ENCODE results near the gene MAML3. TPM values are rescaled to one million over a fixed set of nuclear protein-coding genes. Genes with fewer than 3 reads are reported as not detected.

The MAML3 gene
- total RNA-seq, 2 experiments from 2014 or later = 2.0 to 2.4 TPM

- CTCF ChIA-PET = interaction anchor here (0.9 kb wide), 1 partner anchor 42 kb away, joined by 3 read pairs; no protein-coding TSS in a partner anchor
- Mint-ChIP-seq H3K36me3 (ENCODE audit: low read depth) (no peaks in the 10 kb centered on the region), H3K27ac (peak overlapping the region; percentile 73), H3K4me3 (peak overlapping the region; percentile 26), H3K4me1 (ENCODE audit: low read depth) (peaks cover 54% of the 10 kb centered on the region), H3K9me3 (no peaks in the 10 kb centered on the region), H3K27me3 (no peaks in the 10 kb centered on the region)
- intact Hi-C loops (cut with micrococcal nuclease) = no loop called here
- TF ChIP-seq, protein P1, sequence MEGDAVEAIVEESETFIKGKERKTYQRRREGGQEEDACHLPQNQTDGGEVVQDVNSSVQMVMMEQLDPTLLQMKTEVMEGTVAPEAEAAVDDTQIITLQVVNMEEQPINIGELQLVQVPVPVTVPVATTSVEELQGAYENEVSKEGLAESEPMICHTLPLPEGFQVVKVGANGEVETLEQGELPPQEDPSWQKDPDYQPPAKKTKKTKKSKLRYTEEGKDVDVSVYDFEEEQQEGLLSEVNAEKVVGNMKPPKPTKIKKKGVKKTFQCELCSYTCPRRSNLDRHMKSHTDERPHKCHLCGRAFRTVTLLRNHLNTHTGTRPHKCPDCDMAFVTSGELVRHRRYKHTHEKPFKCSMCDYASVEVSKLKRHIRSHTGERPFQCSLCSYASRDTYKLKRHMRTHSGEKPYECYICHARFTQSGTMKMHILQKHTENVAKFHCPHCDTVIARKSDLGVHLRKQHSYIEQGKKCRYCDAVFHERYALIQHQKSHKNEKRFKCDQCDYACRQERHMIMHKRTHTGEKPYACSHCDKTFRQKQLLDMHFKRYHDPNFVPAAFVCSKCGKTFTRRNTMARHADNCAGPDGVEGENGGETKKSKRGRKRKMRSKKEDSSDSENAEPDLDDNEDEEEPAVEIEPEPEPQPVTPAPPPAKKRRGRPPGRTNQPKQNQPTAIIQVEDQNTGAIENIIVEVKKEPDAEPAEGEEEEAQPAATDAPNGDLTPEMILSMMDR (IDR thresholded peaks at IDR 0.05) = no peak
- DNase-seq = peak; percentile 81
- POLR2A ChIA-PET = interaction anchor here (0.6 to 0.9 kb wide), 2 partner anchors 47 to 234 kb away, joined by 3 read pairs; no protein-coding TSS in a partner anchor
- ATAC-seq = peak; percentile 92
Observed at GRCh38 chr4:140103676-140104075, 50.3 kb downstream of the MAML3 start.

GRCh38 chr4:140102421-140102820, 51.6 kb downstream of the MAML3 start:
- TF ChIP-seq, protein P1 (IDR thresholded peaks at IDR 0.05) = no peak
- H3K27me3 Mint-ChIP-seq = no peaks in the 10 kb centered on the region
- peak; percentile 17 for ATAC-seq
- POLR2A ChIA-PET = no interaction called here
- intact Hi-C loops (cut with micrococcal nuclease) = no loop called here
- no peaks in the 10 kb centered on the region for H3K9me3 Mint-ChIP-seq
- no peak overlapping the region for H3K4me3 Mint-ChIP-seq
- CTCF ChIA-PET = no interaction called here
- peaks cover 54% of the 10 kb centered on the region for H3K4me1 Mint-ChIP-seq (ENCODE audit: low read depth)
- DNase-seq = no peak
- no peaks in the 10 kb centered on the region for H3K36me3 Mint-ChIP-seq (ENCODE audit: low read depth)
- peak overlapping the region; percentile 32 for H3K27ac Mint-ChIP-seq

DNA sequence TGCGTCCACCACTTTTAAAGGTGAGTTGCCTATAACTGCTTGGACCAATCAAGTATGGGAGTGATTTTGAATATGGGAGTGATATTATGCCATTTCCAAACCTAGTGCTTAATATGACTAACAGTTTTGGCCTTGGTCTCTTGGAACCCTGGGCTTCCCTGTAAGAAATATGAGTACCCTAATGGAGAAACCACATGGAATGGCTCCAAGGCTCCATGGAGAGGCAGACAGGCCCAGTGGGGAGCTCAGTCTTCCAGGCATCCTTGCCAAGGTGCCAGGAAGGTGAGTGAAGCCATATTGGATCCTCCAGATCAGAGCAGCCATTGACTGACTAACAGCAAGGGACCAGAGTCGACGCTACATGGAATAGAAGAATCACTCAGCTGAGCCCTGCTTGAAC, 53.2 kb downstream of the MAML3 start:
- ChIA-PET POLR2A (no interaction called here), CTCF (no interaction called here)
- no peak for DNase-seq
- ATAC-seq = no peak
- Mint-ChIP-seq H3K9me3 (no peaks in the 10 kb centered on the region), H3K27me3 (no peaks in the 10 kb centered on the region), H3K4me3 (no peak overlapping the region), H3K36me3 (ENCODE audit: low read depth) (no peaks in the 10 kb centered on the region), H3K27ac (no peak overlapping the region), H3K4me1 (ENCODE audit: low read depth) (peaks cover 67% of the 10 kb centered on the region)
- TF ChIP-seq, protein P1 (IDR thresholded peaks at IDR 0.05) = no peak
- intact Hi-C loops (cut with micrococcal nuclease) = no loop called here

GRCh38 chr4:140099983-140100382, 54.0 kb downstream of the MAML3 start:
- Mint-ChIP-seq H3K9me3 (no peaks in the 10 kb centered on the region), H3K36me3 (ENCODE audit: low read depth) (no peaks in the 10 kb centered on the region), H3K4me3 (peak overlapping the region; percentile 5), H3K27me3 (no peaks in the 10 kb centered on the region), H3K4me1 (ENCODE audit: low read depth) (peaks cover 73% of the 10 kb centered on the region), H3K27ac (peak overlapping the region; percentile 67)
- TF ChIP-seq, protein P1 (IDR thresholded peaks at IDR 0.05) = no peak
- intact Hi-C loops (cut with micrococcal nuclease) = no loop called here
- ChIA-PET POLR2A (interaction anchor here (1.1 to 1.9 kb wide), 2 partner anchors 15 to 54 kb away, joined by 3 to 4 read pairs; partner anchors contain the start of gene MAML3), CTCF (no interaction called here)
- DNase-seq = no peak
- ATAC-seq = no peak

GRCh38 chr4:140098455-140099160, 55.4 kb downstream of the MAML3 start:
- intact Hi-C loops (cut with micrococcal nuclease) = no loop called here
- POLR2A ChIA-PET = interaction anchor here (1.0 to 1.9 kb wide), 5 partner anchors 10 to 55 kb away, joined by 3 to 6 read pairs (median 3); partner anchors contain the start of gene MAML3
- TF ChIP-seq, protein P1 (IDR thresholded peaks at IDR 0.05) = no peak
- H3K27me3 Mint-ChIP-seq = no peaks in the 10 kb centered on the region
- DNase-seq (no peak), ATAC-seq (no peak)
- H3K4me1 Mint-ChIP-seq (ENCODE audit: low read depth) = peaks cover 81% of the 10 kb centered on the region
- no peak overlapping the region for H3K4me3 Mint-ChIP-seq
- peak overlapping the region; percentile 65 for H3K27ac Mint-ChIP-seq
- no peaks in the 10 kb centered on the region for H3K36me3 Mint-ChIP-seq (ENCODE audit: low read depth)
- no peaks in the 10 kb centered on the region for H3K9me3 Mint-ChIP-seq
- CTCF ChIA-PET = interaction anchor here (0.7 to 1.5 kb wide), 6 partner anchors 10 to 46 kb away, joined by 3 to 6 read pairs (median 4); no protein-coding TSS in a partner anchor

Data from activated CD8-positive, alpha-beta T cell treated with anti-CD3 and anti-CD28 coated beads for 36 hours (primary cell).